Ovary (tissue), 10 donors: ENCODE measurements around the gene MSANTD4. TPM values are rescaled to one million over a fixed set of nuclear protein-coding genes. Genes with fewer than 3 reads are reported as not detected.

Source experiments
- DNase-seq, 5 donors: peaks; one replicate each; pipeline ENCODE4 v3.0.0-alpha.2; 2019 to 2020
- H3K27ac ChIP-seq, 2 donors: fragments of 200-600 bp; one replicate each; pipeline versions ENCODE4 v1.5.1 to v1.8.0; 2019 to 2022
- H3K27me3 ChIP-seq: fragments of 200-600 bp; one replicate; pipeline ENCODE4 v1.8.0; 2022
- H3K36me3 ChIP-seq: fragments of 200-600 bp; sonication (generic); one replicate; pipeline ENCODE4 v1.5.1; 2019
- H3K4me1 ChIP-seq: one replicate; pipeline ENCODE4 v1.8.1; 2013; ENCODE audit warnings: mild to moderate bottlenecking, moderate library complexity; ENCODE audit not compliant: insufficient read depth
- H3K4me3 ChIP-seq: fragments of 200-600 bp; sonication (generic); one replicate; pipeline ENCODE4 v1.5.1; 2017
- H3K9me3 ChIP-seq, 2 donors: fragments of 200-600 bp in 1 of 2; sonication (generic) in 1 of 2; one replicate each; pipeline versions ENCODE4 v1.5.1 to v1.8.1; 2013 to 2019; ENCODE audit warnings: mild to moderate bottlenecking in 1 of 2, moderate library complexity in 1 of 2
- CTCF ChIP-seq, 3 donors: fragments of 450-650 bp in 2 of 3; fragments of 200-600 bp in 1 of 3; IDR thresholded peaks; one replicate each; pipeline versions ENCODE4 v1.5.1 to v1.8.0; 2016 to 2022; ENCODE audit warnings: antibody characterized with exemption in 3 of 3, mild to moderate bottlenecking in 1 of 3
- EP300 ChIP-seq: sonication (generic); formaldehyde crosslinking; IDR thresholded peaks from one replicate; pipeline ENCODE4 v1.6.1; 2017; ENCODE audit warnings: antibody characterized with exemption
- POLR2A ChIP-seq: fragments of 450-650 bp; IDR thresholded peaks from one replicate; pipeline ENCODE4 v1.6.1; 2017; ENCODE audit warnings: antibody characterized with exemption, mild to moderate bottlenecking, moderate library complexity
- WGBS, 3 donors: extraction: QIAGEN DNeasy Blood & Tissue Kit in 1 of 3; methylation state at CpG; one replicate each; pipeline versions ENCODE4 v1.1.5 to v1.1.7; 2013 to 2017; 5-methylcytosine and 5-hydroxymethylcytosine counted together
- intact Hi-C, 4 donors: fragments of 100-400 bp; cut with DNase I; formaldehyde crosslinking; loops; one replicate each; pipeline versions ENCODE4 v1.11.0 to v1.15.1; 2022 to 2023
- long read RNA-seq, 3 donors: library from polyadenylated mRNA in 2 of 3; unstranded in 2 of 3; transcript quantifications; one replicate each; pipeline ENCODE4 v2.0.0 and lab custom pipeline, GENCODE V29; 2021 to 2026
- polyA plus RNA-seq, 2 donors: library from polyadenylated mRNA; stranded (reverse); fragments of 200-250 nt in 1 of 2; fragments of 350-450 nt in 1 of 2; fragmentation: Illumina TruSeq in 1 of 2; extraction: RNeasy Lipid Tissue Mini Kit (QIAGEN cat#74804) in 1 of 2; gene quantifications; one replicate each; pipeline ENCODE4 v1.2.3, GENCODE V29; 2013 to 2014
- total RNA-seq, 7 donors: library from RNA; depleted of rRNA in 2 of 7; stranded (reverse); fragments of >200 nt in 2 of 7; fragmentation: NEBNext Ultra II Directional in 3 of 7; extraction: Animal tissue kit (Norgen Biotek cat#: 25700) in 3 of 7; gene quantifications; one replicate each; pipeline versions ENCODE4 v1.1.0 to v1.2.4, GENCODE V29; 2016 to 2023
- donor health status: DM: no; HTN: no; CAD: no; lungs with moderate emphysema.
- donor health status: DM: no; HTN: no; CAD: no.
- donor health status: Bipolar disorder and iron deficiency.
- donor health status: DM: yes; HTN: yes; CAD: no.
- donor health status: DM: no; HTN: no; CAD: no.
- donor health status: DM: yes; HTN: yes; CAD: no.

Gene MSANTD4
- total RNA-seq (10 to 100 TPM; 12.6 to 21.0 (median 17.5) TPM), polyA plus RNA-seq (10 to 100 TPM in 1 of 2 donors, 1 to 10 TPM in 1; 8.9 to 12.1 TPM)
- long read RNA-seq, donor 1, full-length matches to known transcripts = 11 of 35 reads
- long read RNA-seq, donor 1, partial matches to known transcripts = 15 of 35 reads
- long read RNA-seq, donor 1, other reads (novel, unspliced or antisense) = 9 of 35 reads
- long read RNA-seq, donor 2, full-length matches to known transcripts = 11 of 16 reads
- long read RNA-seq, donor 2, partial matches to known transcripts = 5 of 16 reads
- long read RNA-seq, donor 2, other reads (novel, unspliced or antisense) = 0 of 16 reads
- long read RNA-seq, donor 3, full-length matches to known transcripts = 9 of 21 reads
- long read RNA-seq, donor 3, partial matches to known transcripts = 3 of 21 reads
- long read RNA-seq, donor 3, other reads (novel, unspliced or antisense) = 9 of 21 reads

GRCh38 chr11:106021967-106022794, at the start of gene MSANTD4:
Gene MSANTD4 (minus strand): TSS chr11:106022240. CDS start chr11:106010917, 11,323 bp downstream.
- TF ChIP-seq EP300 (no peak), CTCF (IDR thresholded peaks at IDR 0.05) (no peak), POLR2A (no peak)

DNA sequence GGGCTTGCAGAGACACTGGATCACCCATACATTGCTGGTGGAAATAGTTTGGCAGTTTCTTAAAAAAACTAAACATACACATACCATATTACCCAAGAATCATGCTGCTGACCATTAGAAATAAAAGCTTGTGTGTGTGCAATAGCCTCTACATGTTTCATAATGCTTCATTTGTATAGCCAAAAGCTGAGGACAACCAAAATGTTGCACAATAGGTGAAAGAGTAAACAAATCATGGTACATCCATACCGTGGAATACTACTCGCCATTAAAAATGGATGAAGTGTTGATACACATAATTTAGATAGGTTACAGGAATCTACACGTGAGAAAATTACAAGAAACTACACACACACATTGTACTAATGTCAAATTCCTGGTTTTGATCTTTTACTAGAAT, 48.6 kb upstream of the MSANTD4 start:
- TF ChIP-seq CTCF (IDR thresholded peaks at IDR 0.05) (no peak), POLR2A (no peak), EP300 (no peak)
- no peak overlapping the region for H3K4me3 ChIP-seq
- no peak overlapping the region for H3K27ac ChIP-seq
- H3K27me3 ChIP-seq = no peaks in the 10 kb centered on the region
- no peaks in the 10 kb centered on the region for H3K4me1 ChIP-seq
- intact Hi-C loops = no loop called here
- H3K36me3 ChIP-seq = no peaks in the 10 kb centered on the region
- no peak for DNase-seq
- 87 to 89% (median 88%) methylated on average over 3 of the region's 3 CpGs for WGBS, 3 donors
- H3K9me3 ChIP-seq = no peaks in the 10 kb centered on the region

More at GRCh38 chr11:106021967-106022794, at the start of gene MSANTD4:
- Histone ChIP-seq H3K4me1 (no peaks in the 10 kb centered on the region), H3K27ac (peak within 1 kb of the TSS in 1 of 2 donors; percentile 53), H3K4me3 (peak within 1 kb of the TSS; percentile 67), H3K9me3 (no peaks in the 10 kb centered on the region), H3K27me3 (no peaks in the 10 kb centered on the region), H3K36me3 (no peaks in the 10 kb centered on the region)
- peak; percentile 98 to 99 (median 99) for DNase-seq
- WGBS, 3 donors = 1 to 2% (median 1%) methylated on average over 28 to 48 of the region's 48 CpGs
- intact Hi-C loops = loop anchor here in 2 of 4 donors (5.0 kb wide), 1 partner anchor 55 kb away; the partner anchor contains the start of genes AASDHPPT (in 2 of the 2) and KBTBD3 (in 2 of the 2)

DNA sequence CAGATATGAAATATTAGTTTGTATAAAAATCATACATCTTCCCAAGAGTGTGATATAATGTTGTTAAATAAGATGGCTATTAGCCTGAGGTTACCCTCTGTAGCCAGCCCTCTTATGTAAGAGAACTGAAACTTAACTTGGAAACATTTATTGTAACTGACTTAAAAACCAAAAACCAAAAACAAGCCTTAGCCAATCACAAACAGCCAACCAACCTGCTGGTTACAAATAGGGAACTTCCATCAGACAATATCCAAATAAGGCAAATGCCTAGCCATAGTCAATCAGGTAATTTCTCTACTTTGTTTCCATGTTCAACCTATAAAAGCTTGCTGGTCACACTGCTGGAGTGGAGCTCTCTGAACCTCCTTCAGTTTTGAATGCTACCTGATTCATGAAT, 41.0 kb upstream of the MSANTD4 start:
- Histone ChIP-seq H3K4me3 (no peak overlapping the region), H3K9me3 (no peaks in the 10 kb centered on the region), H3K36me3 (no peaks in the 10 kb centered on the region), H3K27ac (no peak overlapping the region), H3K27me3 (no peaks in the 10 kb centered on the region), H3K4me1 (no peaks in the 10 kb centered on the region)
- intact Hi-C loops = no loop called here
- DNase-seq = no peak
- TF ChIP-seq CTCF (IDR thresholded peaks at IDR 0.05) (no peak), EP300 (no peak), POLR2A (no peak)
